Measurements from ENCODE around the gene CAV3.
A peak's percentile ranks its signal among the peaks of the same experiment; 100 is the strongest.

GRCh38 chr3:8702560-8702959, 31.0 kb upstream of the CAV3 start:
- TF ChIP-seq CTCF (IDR thresholded peaks at IDR 0.05; ENCODE audit: insufficient read depth, low read length, poor library complexity, severe bottlenecking) (peak; percentile 29), EZH2phosphoT487 (conservative IDR thresholded peaks at IDR 0.05; ENCODE audit: low read length) (no peak)
